Neural cell (in vitro differentiated cells): ENCODE measurements around the gene DCAF5. TPM values are rescaled to one million over a fixed set of nuclear protein-coding genes. Genes with fewer than 3 reads are reported as not detected.

Experiments used
- H2AFZ ChIP-seq: fragments of 200-600, 300-800 bp; sonication (generic), shearing (Covaris generic); 2 replicates; pipeline ENCODE4 v1.6.0; 2014; ENCODE audit warnings: low read depth, mild to moderate bottlenecking, antibody characterized with exemption, low read length, moderate library complexity
- H3F3A ChIP-seq: fragments of 200-600 bp; shearing (Covaris generic); 2 replicates; pipeline ENCODE4 v1.6.1; 2016; ENCODE audit warnings: mild to moderate bottlenecking, moderate library complexity, mixed read lengths, antibody characterized with exemption, low read length; ENCODE audit not compliant: insufficient read depth, poor library complexity, severe bottlenecking
- H3K27ac ChIP-seq: fragments of 200-600, 300-800 bp; sonication (generic), shearing (Covaris generic); 2 replicates; pipeline ENCODE4 v1.5.1; 2014; ENCODE audit warnings: mild to moderate bottlenecking, low read length, moderate library complexity
- H3K27me3 ChIP-seq: fragments of 300-800, 200-600 bp; sonication (generic), shearing (Covaris generic); 2 replicates; pipeline ENCODE4 v1.6.0; 2014; ENCODE audit warnings: mild to moderate bottlenecking, low read depth, low read length, moderate library complexity; ENCODE audit not compliant: insufficient read depth
- H3K36me3 ChIP-seq: fragments of 300-800, 200-600 bp; sonication (generic), shearing (Covaris generic); 2 replicates; pipeline ENCODE4 v1.5.1; 2014; ENCODE audit warnings: mild to moderate bottlenecking, antibody characterized with exemption, low read length, moderate library complexity; ENCODE audit not compliant: insufficient read depth
- H3K4me2 ChIP-seq: fragments of 300-800, 200-600 bp; sonication (generic), shearing (Covaris generic); 2 replicates; pipeline ENCODE4 v1.6.0; 2014; ENCODE audit warnings: mild to moderate bottlenecking, low read length
- H3K4me3 ChIP-seq: fragments of 300-800, 200-600 bp; sonication (generic), shearing (Covaris generic); 2 replicates; pipeline ENCODE4 v1.5.1; 2014; ENCODE audit warnings: mild to moderate bottlenecking, low read length, moderate library complexity
- H3K79me2 ChIP-seq: fragments of 200-600 bp; shearing (Covaris generic); replicated peaks from 2 replicates; pipeline ENCODE4 v1.6.0; 2014; ENCODE audit warnings: mild to moderate bottlenecking, low read length, moderate library complexity; ENCODE audit not compliant: insufficient read depth
- H3K9ac ChIP-seq: fragments of 300-800, 200-600 bp; sonication (generic), shearing (Covaris generic); 2 replicates; pipeline ENCODE4 v1.6.1; 2016; ENCODE audit warnings: mild to moderate bottlenecking, low read length, mixed read lengths
- H3K9me2 ChIP-seq: fragments of 200-600 bp; shearing (Covaris generic); 2 replicates; pipeline ENCODE4 v1.6.1; 2016; ENCODE audit warnings: mild to moderate bottlenecking, low read length, mixed read lengths; ENCODE audit not compliant: insufficient read depth
- H3K9me3 ChIP-seq: fragments of 200-600, 300-800 bp; sonication (generic), shearing (Covaris generic); 2 replicates; pipeline ENCODE4 v1.6.1; 2016; ENCODE audit warnings: mild to moderate bottlenecking, mixed run types, low read length, moderate library complexity, mixed read lengths
- H4K20me1 ChIP-seq: fragments of 200-600 bp; shearing (Covaris generic); 2 replicates; pipeline ENCODE4 v1.6.1; 2016; ENCODE audit warnings: mild to moderate bottlenecking, mixed run types; ENCODE audit not compliant: insufficient read depth
- CTCF ChIP-seq: fragments of 450-650 bp; IDR thresholded peaks from 2 replicates; pipeline ENCODE4 v1.5.1; 2014; ENCODE audit warnings: antibody characterized with exemption, mild to moderate bottlenecking, moderate library complexity; ENCODE audit not compliant: poor library complexity, severe bottlenecking
- EP300 ChIP-seq: fragments of 450-650 bp; conservative IDR thresholded peaks from 2 replicates; pipeline ENCODE4 v1.6.1; 2014; ENCODE audit warnings: antibody characterized with exemption, mild to moderate bottlenecking, moderate library complexity; ENCODE audit not compliant: poor library complexity, severe bottlenecking
- MXI1 ChIP-seq: fragments of 450-650 bp; conservative IDR thresholded peaks from 2 replicates; pipeline ENCODE4 v1.6.1; 2014; ENCODE audit warnings: antibody characterized with exemption, mild to moderate bottlenecking; ENCODE audit not compliant: poor library complexity, severe bottlenecking
- POLR2AphosphoS5 ChIP-seq: IDR thresholded peaks from 2 replicates; pipeline ENCODE4 v1.6.1; 2012
- RAD21 ChIP-seq: fragments of 450-650 bp; conservative IDR thresholded peaks from 2 replicates; pipeline ENCODE4 v1.6.1; 2014; ENCODE audit warnings: antibody characterized with exemption, mild to moderate bottlenecking, moderate library complexity
- REST ChIP-seq: IDR thresholded peaks from 2 replicates; pipeline ENCODE4 v1.6.1; 2012; ENCODE audit warnings: borderline replicate concordance
- SMC3 ChIP-seq: fragments of 450-650 bp; conservative IDR thresholded peaks from 2 replicates; pipeline ENCODE4 v1.6.1; 2014; ENCODE audit warnings: antibody characterized with exemption, mild to moderate bottlenecking, moderate library complexity; ENCODE audit not compliant: poor library complexity
- polyA plus RNA-seq: library from polyadenylated mRNA; depleted of rRNA; stranded (reverse); fragments of >200 nt; gene quantifications from 2 replicates; pipeline ENCODE4 v1.2.3, GENCODE V29; 2014

DCAF5 gene
- polyA plus RNA-seq, 1 donor from 2014 or later = 33.5 TPM

- no peak for TF ChIP-seq CTCF
- TF ChIP-seq MXI1 = no peak
Observed at GRCh38 chr14:69040353-69040752, 112.6 kb downstream of the DCAF5 start (continued).

GRCh38 chr14:69039288-69039628, 113.7 kb downstream of the DCAF5 start:
- H3K9me2 ChIP-seq = no peaks in the 10 kb centered on the region
- no peak overlapping the region for H3K27ac ChIP-seq
- H3K79me2 ChIP-seq = no peaks in the 10 kb centered on the region
- H3K9me3 ChIP-seq = no peaks in the 10 kb centered on the region
- no peak overlapping the region for H2AFZ ChIP-seq
- H3K27me3 ChIP-seq = no peaks in the 10 kb centered on the region
- no peak overlapping the region for H3K4me3 ChIP-seq
- H4K20me1 ChIP-seq = no peaks in the 10 kb centered on the region
- no peak overlapping the region for H3K4me2 ChIP-seq
- no peaks in the 10 kb centered on the region for H3F3A ChIP-seq
- TF ChIP-seq CTCF = no peak
- TF ChIP-seq RAD21 = no peak
- TF ChIP-seq MXI1 = no peak
- no peak for TF ChIP-seq SMC3
- no peak for TF ChIP-seq EP300
- no peaks in the 10 kb centered on the region for H3K36me3 ChIP-seq
- H3K9ac ChIP-seq = no peak overlapping the region

- no peaks in the 10 kb centered on the region for H3K27me3 ChIP-seq
- no peaks in the 10 kb centered on the region for H3F3A ChIP-seq
- no peaks in the 10 kb centered on the region for H3K36me3 ChIP-seq
- H3K4me2 ChIP-seq = no peak overlapping the region
- no peaks in the 10 kb centered on the region for H3K79me2 ChIP-seq
- H3K9me3 ChIP-seq = no peaks in the 10 kb centered on the region
- H3K9me2 ChIP-seq = no peaks in the 10 kb centered on the region
- H2AFZ ChIP-seq = no peak overlapping the region
- TF ChIP-seq REST (no peak), MXI1 (no peak), CTCF (no peak), SMC3 (no peak), RAD21 (no peak), POLR2AphosphoS5 (no peak)
- no peak overlapping the region for H3K4me3 ChIP-seq
- H3K9ac ChIP-seq = no peak overlapping the region
- no peaks in the 10 kb centered on the region for H4K20me1 ChIP-seq
- H3K27ac ChIP-seq = no peak overlapping the region
Observed at GRCh38 chr14:69038455-69039287, 114.2 kb downstream of the DCAF5 start.
